NCI-H748 treated with DMSO at 0.1 percent for 48 hours (cell line): ENCODE data around the gene MIS12.

ENCODE experiments used
- DNase-seq: peaks from one replicate; lab custom pipeline; 2025; lab: John Stamatoyannopoulos, UW

MIS12 gene

DNA sequence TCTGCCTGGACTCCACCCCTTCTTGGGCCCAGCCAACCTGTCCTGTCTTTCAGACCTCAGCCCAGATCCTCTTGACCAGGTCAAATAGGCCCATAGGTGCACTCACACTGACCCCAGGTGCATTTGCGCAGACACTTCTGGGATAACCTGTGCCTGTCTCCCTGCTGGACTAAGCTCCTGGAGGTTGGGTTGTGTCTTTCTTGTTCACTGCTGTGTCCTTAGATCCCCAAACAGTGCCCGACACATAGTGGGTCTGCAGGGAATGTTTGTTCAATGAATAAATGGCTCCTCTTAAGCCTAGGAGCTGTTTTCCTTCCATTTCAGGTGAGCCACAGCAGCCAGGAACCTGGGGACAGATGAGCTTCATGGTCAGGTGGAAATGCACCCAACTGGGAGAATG, 49.1 kb downstream of the MIS12 start:
- no peak for DNase-seq

GRCh38 chr17:5536866-5537650, 50.7 kb downstream of the MIS12 start:
- no peak for DNase-seq

DNA sequence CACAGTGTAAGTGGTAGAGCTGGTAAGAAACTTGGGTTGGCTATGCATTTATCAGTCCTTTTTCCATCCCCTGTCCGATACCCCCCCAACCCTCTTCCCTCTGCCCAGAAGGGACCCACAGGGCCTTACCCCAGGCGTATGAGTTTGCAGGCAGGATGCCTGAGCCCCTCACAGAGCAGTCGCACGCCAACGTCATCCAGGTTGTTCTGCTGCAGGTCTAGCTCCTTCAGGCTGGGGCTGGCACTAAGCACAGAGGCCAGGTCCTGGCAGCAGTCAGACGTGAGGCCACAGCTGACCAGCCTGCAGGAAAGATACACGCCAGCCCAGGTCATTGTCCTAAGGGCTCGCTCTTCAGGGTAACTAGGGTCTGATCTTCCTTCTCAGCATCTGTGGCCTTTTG, 52.9 kb downstream of the MIS12 start:
- no peak for DNase-seq

DNA sequence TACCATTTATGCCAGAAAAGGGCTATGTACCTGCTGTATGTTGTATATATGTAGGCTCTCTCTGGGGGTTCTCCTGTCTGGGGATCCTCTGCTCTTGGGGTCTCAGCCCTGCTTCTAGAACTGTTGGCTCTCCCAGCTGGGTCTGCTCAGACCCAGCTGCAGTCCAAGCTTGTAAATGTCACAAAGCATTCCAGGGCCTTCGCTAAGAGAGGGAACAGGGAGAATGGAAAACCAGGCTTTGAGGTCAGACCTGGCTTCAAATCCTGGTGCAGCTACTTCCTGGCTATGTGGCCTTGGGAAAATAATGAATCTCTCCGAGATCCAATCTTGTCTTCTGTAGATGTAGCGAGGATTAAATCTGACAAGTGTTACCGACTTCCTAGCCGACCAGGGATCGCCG, 54.0 kb downstream of the MIS12 start:
- DNase-seq = no peak
